GM10266 (cell line): ENCODE results near the gene CEP350.

Experiments used
- DNase-seq: peaks from one replicate; pipeline ENCODE4 v3.0.0; 2012; ENCODE audit errors: extremely low spot score
- TF ChIP-seq, protein P1 (sequence below): IDR thresholded peaks from 2 replicates; pipeline ENCODE4 v1.5.1; 2012; ENCODE audit warnings: mild to moderate bottlenecking, low read depth; ENCODE audit not compliant: control insufficient read depth, insufficient read depth; ENCODE audit errors: missing control alignments

Gene CEP350

DNA sequence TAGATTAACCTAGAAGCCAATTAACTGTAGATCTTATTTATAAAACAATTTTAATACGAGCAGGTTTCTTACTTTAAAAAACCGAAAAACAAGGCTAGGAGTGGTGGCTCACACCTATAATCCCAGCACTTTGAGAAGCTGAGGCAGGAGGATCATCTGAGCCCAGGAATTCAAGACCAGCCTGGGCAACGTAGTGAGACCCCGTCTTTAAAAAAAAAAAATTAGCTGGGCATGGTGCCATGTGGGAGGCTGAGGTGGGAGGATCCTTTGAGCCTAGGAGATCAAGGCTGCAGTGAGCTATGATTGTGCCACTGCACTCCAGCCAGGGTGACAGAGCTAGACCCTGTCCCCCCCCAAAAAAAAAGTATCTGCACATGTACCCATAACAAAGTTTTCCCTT, 110.8 kb downstream of the CEP350 start:
- TF ChIP-seq, protein P1, sequence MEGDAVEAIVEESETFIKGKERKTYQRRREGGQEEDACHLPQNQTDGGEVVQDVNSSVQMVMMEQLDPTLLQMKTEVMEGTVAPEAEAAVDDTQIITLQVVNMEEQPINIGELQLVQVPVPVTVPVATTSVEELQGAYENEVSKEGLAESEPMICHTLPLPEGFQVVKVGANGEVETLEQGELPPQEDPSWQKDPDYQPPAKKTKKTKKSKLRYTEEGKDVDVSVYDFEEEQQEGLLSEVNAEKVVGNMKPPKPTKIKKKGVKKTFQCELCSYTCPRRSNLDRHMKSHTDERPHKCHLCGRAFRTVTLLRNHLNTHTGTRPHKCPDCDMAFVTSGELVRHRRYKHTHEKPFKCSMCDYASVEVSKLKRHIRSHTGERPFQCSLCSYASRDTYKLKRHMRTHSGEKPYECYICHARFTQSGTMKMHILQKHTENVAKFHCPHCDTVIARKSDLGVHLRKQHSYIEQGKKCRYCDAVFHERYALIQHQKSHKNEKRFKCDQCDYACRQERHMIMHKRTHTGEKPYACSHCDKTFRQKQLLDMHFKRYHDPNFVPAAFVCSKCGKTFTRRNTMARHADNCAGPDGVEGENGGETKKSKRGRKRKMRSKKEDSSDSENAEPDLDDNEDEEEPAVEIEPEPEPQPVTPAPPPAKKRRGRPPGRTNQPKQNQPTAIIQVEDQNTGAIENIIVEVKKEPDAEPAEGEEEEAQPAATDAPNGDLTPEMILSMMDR: no peak
- DNase-seq: no peak

DNA sequence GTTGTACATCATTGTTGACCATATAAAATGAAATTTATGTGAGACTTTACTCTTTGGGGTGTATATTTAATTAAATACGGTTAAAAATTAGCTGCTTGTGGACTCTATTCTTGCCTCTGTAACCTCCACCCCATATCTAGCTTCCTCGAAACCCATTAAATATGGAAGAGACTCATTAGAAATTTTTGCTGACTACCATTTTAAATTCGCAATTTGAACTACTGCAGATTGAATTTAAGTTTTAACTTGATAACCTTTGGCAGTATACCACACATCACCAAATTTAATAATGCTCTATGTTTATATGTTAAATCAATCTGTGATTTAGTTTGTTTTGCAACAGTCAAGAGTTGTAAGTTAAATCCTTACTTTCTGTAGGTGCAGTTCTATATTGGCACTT, 111.5 kb downstream of the CEP350 start:
- no peak for DNase-seq
- TF ChIP-seq, protein P1: no peak

DNA sequence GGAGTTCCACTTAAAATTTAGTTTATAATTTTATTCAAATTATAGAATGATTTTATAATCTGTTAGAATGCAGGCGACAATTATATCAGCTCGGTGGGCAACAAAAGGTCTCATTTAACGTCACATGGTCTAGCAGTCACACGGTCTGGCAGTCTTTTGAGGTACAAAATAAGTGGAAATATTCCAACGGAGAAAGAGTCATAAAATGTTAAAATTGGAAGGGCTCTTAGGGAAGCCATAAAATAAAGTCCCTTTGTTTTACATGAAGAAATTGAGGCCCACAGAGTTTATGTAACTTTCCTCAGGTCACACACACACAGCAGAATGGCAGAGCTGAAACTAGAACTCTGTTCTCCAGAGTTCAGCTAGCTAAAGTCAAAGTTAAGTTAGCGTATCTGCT, 115.7 kb downstream of the CEP350 start:
- DNase-seq: no peak
- TF ChIP-seq, protein P1: no peak

DNA sequence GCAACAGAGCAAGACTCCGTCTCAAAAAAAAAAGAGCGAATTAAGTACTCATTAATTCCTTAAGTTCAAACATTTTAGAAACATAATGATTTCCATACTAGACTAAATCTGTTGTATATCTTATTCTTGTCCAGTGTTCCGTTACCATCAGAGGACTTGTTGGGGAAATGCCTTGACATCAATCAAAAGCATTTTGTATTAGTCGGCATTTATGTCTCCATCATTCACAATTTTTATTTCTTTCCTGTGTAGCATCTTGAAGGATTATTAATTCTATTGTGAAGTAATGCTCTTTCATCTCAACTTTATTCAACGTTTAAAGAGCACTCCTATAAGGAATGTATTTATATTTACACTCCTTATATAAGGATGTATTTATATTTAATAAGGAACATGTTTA, 117.1 kb downstream of the CEP350 start:
- TF ChIP-seq, protein P1: no peak
- no peak for DNase-seq

DNA sequence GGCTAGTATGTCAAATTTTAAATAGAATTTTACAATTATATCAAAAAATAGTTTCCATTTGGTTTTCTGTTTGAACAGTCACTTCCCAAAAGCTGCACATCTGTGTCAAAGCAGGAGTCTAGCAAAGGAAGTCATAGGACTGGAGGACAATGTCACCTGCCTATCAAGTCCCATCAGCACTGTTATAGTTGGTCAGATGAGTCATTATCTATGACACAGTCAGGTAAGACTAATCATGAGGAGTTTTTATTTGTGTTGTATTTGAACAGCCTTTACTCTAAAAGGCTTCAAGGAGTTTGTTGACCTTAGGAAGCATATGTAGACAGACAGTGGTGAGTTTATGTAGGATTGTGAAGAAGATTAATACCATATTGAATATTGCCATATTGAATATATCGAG, 125.8 kb downstream of the CEP350 start:
- TF ChIP-seq, protein P1: no peak
- DNase-seq: no peak

DNA sequence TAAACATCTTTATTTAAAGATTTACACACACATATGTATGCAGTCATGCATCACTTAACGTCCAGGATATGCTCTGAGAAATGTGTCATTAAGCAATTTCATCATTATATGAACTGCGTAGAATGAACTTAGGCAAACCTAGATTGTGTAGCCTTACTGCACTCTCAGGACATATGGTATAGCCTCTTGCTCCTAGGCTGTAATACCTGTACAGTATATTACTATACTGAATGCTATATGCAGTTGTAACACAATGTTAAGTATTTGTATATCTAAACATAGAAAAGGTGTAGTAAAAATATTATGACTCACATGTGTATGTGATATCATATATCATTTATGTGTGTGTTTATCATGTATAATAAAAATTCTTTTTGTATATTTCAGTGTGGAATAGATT, 126.9 kb downstream of the CEP350 start:
- TF ChIP-seq, protein P1: no peak
- no peak for DNase-seq

DNA sequence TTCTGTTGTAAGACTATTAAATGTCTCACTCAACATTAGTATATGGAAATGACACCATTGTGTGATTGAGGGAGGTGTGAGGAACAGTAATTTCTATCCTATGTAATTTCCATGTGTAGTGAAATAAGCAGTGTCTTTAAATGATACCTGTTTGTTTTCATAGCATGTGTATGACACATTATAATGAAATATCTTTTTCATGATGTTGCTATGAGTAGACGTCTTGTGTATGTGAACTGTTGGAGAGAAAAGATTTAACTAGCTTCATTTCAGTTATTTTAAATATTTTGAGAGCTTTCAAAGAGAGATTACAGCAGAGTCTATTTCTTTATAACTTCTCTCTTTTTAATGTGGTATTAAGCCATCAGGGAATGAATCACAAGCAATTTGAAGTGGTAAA, 128.6 kb downstream of the CEP350 start:
- TF ChIP-seq, protein P1: no peak
- no peak for DNase-seq

DNA sequence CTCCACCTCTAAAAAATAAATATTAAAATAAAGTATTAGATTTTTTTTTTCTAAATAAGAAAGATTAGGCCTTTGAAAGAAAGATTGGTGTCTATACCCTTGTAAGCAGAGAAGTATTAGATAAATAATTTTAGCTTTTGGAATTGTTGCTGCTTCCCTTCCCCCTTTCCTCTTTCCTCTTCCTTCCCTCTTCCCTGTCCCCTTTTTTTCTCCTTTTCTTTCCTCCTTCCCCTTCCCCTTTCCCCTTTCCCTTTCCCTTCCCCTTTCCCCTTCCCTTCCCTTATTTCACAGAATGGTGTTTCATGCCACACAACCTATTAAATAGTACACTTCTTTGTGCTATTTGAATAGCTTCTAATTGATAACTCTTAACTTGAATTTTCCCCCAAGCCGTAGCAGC, 130.3 kb downstream of the CEP350 start:
- DNase-seq: no peak
- TF ChIP-seq, protein P1: no peak
